Fibroblast of lung (primary cell): ENCODE data around the gene ITGB4. TPM values are rescaled to one million over a fixed set of nuclear protein-coding genes. Genes with fewer than 3 reads are reported as not detected.

Experiments
- DNase-seq, 2 donors: peaks; one replicate each; pipeline versions ENCODE4 v3.0.0 to v3.0.0-alpha.2; 2010; ENCODE audit warnings: low read depth in 2 of 2
- H2AFZ ChIP-seq: 2 replicates; pipeline ENCODE4 v1.5.1; 2012; ENCODE audit warnings: low read length, control low read depth, inconsistent platforms
- H3K27ac ChIP-seq: 2 replicates; pipeline ENCODE4 v1.5.1; 2011; ENCODE audit warnings: low read length, control low read depth; ENCODE audit not compliant: insufficient read depth
- H3K27me3 ChIP-seq: 2 replicates; pipeline ENCODE4 v1.5.1; 2011; ENCODE audit warnings: mild to moderate bottlenecking, low read length; ENCODE audit not compliant: control insufficient read depth, insufficient read depth
- H3K36me3 ChIP-seq: 2 replicates; pipeline ENCODE4 v1.5.1; 2011; ENCODE audit warnings: low read length; ENCODE audit not compliant: control insufficient read depth, insufficient read depth
- H3K4me1 ChIP-seq: 2 replicates; pipeline ENCODE4 v1.5.1; 2011; ENCODE audit warnings: low read length; ENCODE audit not compliant: control insufficient read depth, insufficient read depth; ENCODE audit errors: extremely low read depth
- H3K4me2 ChIP-seq: 2 replicates; pipeline ENCODE4 v1.5.1; 2011; ENCODE audit warnings: low read length, control low read depth; ENCODE audit not compliant: insufficient read depth; ENCODE audit errors: extremely low read depth
- H3K4me3 ChIP-seq, 4 experiments: fragments of 200-600 bp in 1 of 4; sonication (generic) in 1 of 4; replicated peaks in 1 of 4; 2 replicates each; pipeline ENCODE4 v1.5.1; 2011 to 2016; ENCODE audit warnings: low read length in 4 of 4, low read depth in 3 of 4, mild to moderate bottlenecking in 3 of 4, control low read depth in 2 of 4, inconsistent platforms in 1 of 4, mixed read lengths in 1 of 4; ENCODE audit not compliant: insufficient read depth in 1 of 4; ENCODE audit errors: control extremely low read depth in 1 of 4
- H3K79me2 ChIP-seq: 2 replicates; pipeline ENCODE4 v1.5.1; 2012; ENCODE audit warnings: mild to moderate bottlenecking, low read length, inconsistent platforms; ENCODE audit not compliant: control insufficient read depth, insufficient read depth
- H3K9ac ChIP-seq: 2 replicates; pipeline ENCODE4 v1.5.1; 2011; ENCODE audit warnings: mild to moderate bottlenecking, low read length, control low read depth; ENCODE audit not compliant: insufficient read depth
- H3K9me3 ChIP-seq: 2 replicates; pipeline ENCODE4 v1.5.1; 2012; ENCODE audit warnings: low read depth, low read length; ENCODE audit not compliant: control insufficient read depth, insufficient read depth
- H4K20me1 ChIP-seq: 2 replicates; pipeline ENCODE4 v1.5.1; 2011; ENCODE audit warnings: low read length; ENCODE audit not compliant: control insufficient read depth, insufficient read depth; ENCODE audit errors: extremely low read depth
- CTCF ChIP-seq, 2 donors: IDR thresholded peaks in 1 of 2; conservative IDR thresholded peaks in 1 of 2; 1 replicate in 1 of 2; 2 replicates in 1 of 2; pipeline ENCODE4 v1.5.1; 2011 to 2012; ENCODE audit warnings: low read length in 2 of 2, control low read depth in 1 of 2, inconsistent platforms in 1 of 2, low read depth in 1 of 2, mild to moderate bottlenecking in 1 of 2
- EZH2 ChIP-seq: IDR thresholded peaks from 2 replicates; pipeline ENCODE4 v1.5.1; 2012; ENCODE audit warnings: low read length, control low read depth, mild to moderate bottlenecking; ENCODE audit errors: missing control alignments
- polyA plus RNA-seq, 2 donors: library from polyadenylated mRNA; depleted of rRNA in 1 of 2; stranded (reverse) in 1 of 2; unstranded in 1 of 2; fragments of >200 nt; gene quantifications; 2 replicates each; pipeline ENCODE4 v1.2.1, GENCODE V29; 2011 to 2012; ENCODE audit warnings: missing spikeins in 1 of 2
- total RNA-seq: library from RNA; depleted of rRNA; stranded (reverse); fragments of >200 nt; gene quantifications from 2 replicates; pipeline ENCODE4 v1.2.1, GENCODE V29; 2014

The ITGB4 gene
- total and polyA plus RNA-seq, 2 donors (not counting 1 experiment from before 2014, with no cell fraction given): 0.17 TPM

- no peaks in the 10 kb centered on the region for H3K9me3 ChIP-seq
- no peaks in the 10 kb centered on the region for H4K20me1 ChIP-seq
- DNase-seq: peak in 1 of 2 donors; percentile 32
- H3K4me2 ChIP-seq: no peak overlapping the region
- H3K4me1 ChIP-seq: no peaks in the 10 kb centered on the region
- no peaks in the 10 kb centered on the region for H3K27me3 ChIP-seq
- H3K27ac ChIP-seq: no peak overlapping the region
- H3K4me3 ChIP-seq: no peak overlapping the region
- peaks cover 19% of the 10 kb centered on the region for H3K36me3 ChIP-seq
- H3K9ac ChIP-seq: no peak overlapping the region
- TF ChIP-seq EZH2 (no peak), CTCF (conservative IDR thresholded peaks at IDR 0.05 in 1 of 2, IDR thresholded peaks at IDR 0.05 in 1 of 2; ENCODE audit: low read depth in 1 of 2, low read length in 2 of 2) (no peak)
- no peak overlapping the region for H2AFZ ChIP-seq
- H3K79me2 ChIP-seq: peaks cover 28% of the 10 kb centered on the region
These were observed 28.3 kb upstream of the ITGB4 start for GRCh38 chr17:75692976-75693375.

- H3K4me1 ChIP-seq: no peaks in the 10 kb centered on the region
- no peak overlapping the region for H2AFZ ChIP-seq
- H3K27ac ChIP-seq: no peak overlapping the region
- no peak overlapping the region for H3K4me3 ChIP-seq
- peak; percentile 86 to 94 for DNase-seq
- H3K4me2 ChIP-seq: no peak overlapping the region
- H3K79me2 ChIP-seq: peaks cover 23% of the 10 kb centered on the region
- H4K20me1 ChIP-seq: no peaks in the 10 kb centered on the region
- H3K27me3 ChIP-seq: no peaks in the 10 kb centered on the region
- no peaks in the 10 kb centered on the region for H3K9me3 ChIP-seq
- TF ChIP-seq CTCF (conservative IDR thresholded peaks at IDR 0.05 in 1 of 2, IDR thresholded peaks at IDR 0.05 in 1 of 2; ENCODE audit: low read depth in 1 of 2, low read length in 2 of 2): peak in 1 of 2 donors; percentile 7
- TF ChIP-seq EZH2: no peak
- no peak overlapping the region for H3K9ac ChIP-seq
- H3K36me3 ChIP-seq: peaks cover 18% of the 10 kb centered on the region
These were observed 27.5 kb upstream of the ITGB4 start for GRCh38 chr17:75693500-75694481.

- TF ChIP-seq EZH2: no peak
- no peak for TF ChIP-seq CTCF (conservative IDR thresholded peaks at IDR 0.05 in 1 of 2, IDR thresholded peaks at IDR 0.05 in 1 of 2; ENCODE audit: low read depth in 1 of 2, low read length in 2 of 2)
- Histone ChIP-seq H4K20me1 (no peaks in the 10 kb centered on the region), H3K36me3 (peaks cover 17% of the 10 kb centered on the region), H3K79me2 (peaks cover 20% of the 10 kb centered on the region), H3K9ac (no peak overlapping the region), H3K27me3 (no peaks in the 10 kb centered on the region), H3K4me1 (peaks cover 3% of the 10 kb centered on the region), H3K4me3 (no peak overlapping the region), H2AFZ (no peak overlapping the region), H3K4me2 (no peak overlapping the region), H3K9me3 (no peaks in the 10 kb centered on the region), H3K27ac (no peak overlapping the region)
- no peak for DNase-seq
These were observed 26.7 kb upstream of the ITGB4 start for GRCh38 chr17:75694536-75694935.
